H9 (cell line): ENCODE data around the gene PPP1R14C. TPM values are rescaled to one million over a fixed set of nuclear protein-coding genes. Genes with fewer than 3 reads are reported as not detected.

ENCODE experiments used
- DNase-seq: peaks from one replicate; pipeline ENCODE4 v3.0.0-alpha.2; 2017
- H2AFZ ChIP-seq: one replicate; pipeline ENCODE4 v1.6.1; 2013; ENCODE audit warnings: mild to moderate bottlenecking, low read length, control low read depth, moderate library complexity
- H2AK5ac ChIP-seq: 2 replicates; pipeline ENCODE4 v1.6.1; 2013; ENCODE audit warnings: low read length, control low read depth, mixed read lengths; ENCODE audit not compliant: insufficient read length
- H2BK120ac ChIP-seq: one replicate; pipeline ENCODE4 v1.6.1; 2013; ENCODE audit warnings: low read depth, mild to moderate bottlenecking, low read length, control low read depth, inconsistent platforms; ENCODE audit not compliant: poor library complexity, severe bottlenecking
- H2BK12ac ChIP-seq: 2 replicates; pipeline ENCODE4 v1.6.1; 2013; ENCODE audit warnings: low read length, control low read depth, mixed read lengths, low read depth; ENCODE audit not compliant: insufficient read length
- H2BK15ac ChIP-seq: 2 replicates; pipeline ENCODE4 v1.6.1; 2013; ENCODE audit warnings: low read depth, low read length, control low read depth
- H2BK20ac ChIP-seq: one replicate; pipeline ENCODE4 v1.6.1; 2013; ENCODE audit warnings: low read depth, mild to moderate bottlenecking, low read length, control low read depth, inconsistent platforms; ENCODE audit not compliant: poor library complexity, severe bottlenecking
- H2BK5ac ChIP-seq: 2 replicates; pipeline ENCODE4 v1.6.1; 2013; ENCODE audit warnings: low read length, control low read depth, mixed read lengths; ENCODE audit not compliant: insufficient read length
- H3K14ac ChIP-seq: 2 replicates; pipeline ENCODE4 v1.6.1; 2013; ENCODE audit warnings: low read length, control low read depth; ENCODE audit not compliant: insufficient read depth
- H3K18ac ChIP-seq: 2 replicates; pipeline ENCODE4 v1.6.1; 2013; ENCODE audit warnings: low read depth, mild to moderate bottlenecking, mixed read lengths, low read length, control low read depth; ENCODE audit not compliant: insufficient read length
- H3K23ac ChIP-seq: 2 replicates; pipeline ENCODE4 v1.6.1; 2013; ENCODE audit warnings: low read length, control low read depth, mixed read lengths, low read depth; ENCODE audit not compliant: insufficient read length
- H3K23me2 ChIP-seq: 2 replicates; pipeline ENCODE4 v1.6.1; 2013; ENCODE audit warnings: low read depth, mild to moderate bottlenecking, mixed read lengths, low read length, control low read depth; ENCODE audit not compliant: insufficient read length, poor library complexity, severe bottlenecking
- H3K27ac ChIP-seq: 2 replicates; pipeline ENCODE4 v1.5.1; 2013; ENCODE audit warnings: low read length, control low read depth, mixed read lengths, low read depth; ENCODE audit not compliant: insufficient read length
- H3K27me3 ChIP-seq: 2 replicates; pipeline ENCODE4 v1.6.1; 2013; ENCODE audit warnings: low read length, control low read depth, inconsistent platforms; ENCODE audit not compliant: insufficient read depth
- H3K4ac ChIP-seq: 2 replicates; pipeline ENCODE4 v1.6.1; 2013; ENCODE audit warnings: low read depth, mild to moderate bottlenecking, control low read depth, inconsistent platforms, low read length, moderate library complexity
- H3K4me1 ChIP-seq: 2 replicates; pipeline ENCODE4 v1.6.1; 2013; ENCODE audit warnings: low read length, control low read depth, inconsistent platforms; ENCODE audit not compliant: insufficient read depth
- H3K4me2 ChIP-seq: 2 replicates; pipeline ENCODE4 v1.6.1; 2013; ENCODE audit warnings: low read length, control low read depth, mixed read lengths; ENCODE audit not compliant: insufficient read length, insufficient read depth
- H3K56ac ChIP-seq: 2 replicates; pipeline ENCODE4 v1.6.1; 2013; ENCODE audit warnings: low read depth, mild to moderate bottlenecking, mixed read lengths, low read length, control low read depth; ENCODE audit not compliant: insufficient read length
- H3K79me1 ChIP-seq: 2 replicates; pipeline ENCODE4 v1.6.1; 2013; ENCODE audit warnings: low read depth, mild to moderate bottlenecking, moderate library complexity, low read length, control low read depth, inconsistent platforms; ENCODE audit not compliant: insufficient read depth, poor library complexity, severe bottlenecking
- H3K79me2 ChIP-seq: 2 replicates; pipeline ENCODE4 v1.6.1; 2013; ENCODE audit warnings: low read length, control low read depth, inconsistent platforms; ENCODE audit not compliant: insufficient read depth
- H3K9ac ChIP-seq: 2 replicates; pipeline ENCODE4 v1.6.1; 2013; ENCODE audit warnings: low read length, control low read depth, mixed read lengths; ENCODE audit not compliant: insufficient read length; ENCODE audit errors: extremely low read depth
- H3K9me3 ChIP-seq: one replicate; pipeline ENCODE4 v1.6.1; 2013; ENCODE audit warnings: low read depth, low read length, inconsistent platforms; ENCODE audit not compliant: control insufficient read depth
- H3T11ph ChIP-seq: one replicate; pipeline ENCODE4 v1.6.1; 2013; ENCODE audit warnings: mild to moderate bottlenecking, low read length, control low read depth, inconsistent platforms
- H4K20me1 ChIP-seq: one replicate; pipeline ENCODE4 v1.6.1; 2013; ENCODE audit not compliant: control insufficient read depth, insufficient read length, insufficient read depth
- H4K5ac ChIP-seq: 2 replicates; pipeline ENCODE4 v1.6.1; 2013; ENCODE audit warnings: low read depth, mild to moderate bottlenecking, mixed read lengths, low read length, control low read depth; ENCODE audit not compliant: insufficient read length
- H4K8ac ChIP-seq: replicated peaks from 2 replicates; pipeline ENCODE4 v1.6.1; 2013; ENCODE audit warnings: low read length, control low read depth, mixed read lengths, low read depth; ENCODE audit not compliant: insufficient read length
- H4K91ac ChIP-seq: 2 replicates; pipeline ENCODE4 v1.6.1; 2013; ENCODE audit warnings: low read depth, mild to moderate bottlenecking, moderate library complexity, mixed read lengths, low read length, control low read depth; ENCODE audit not compliant: insufficient read length
- H3K27ac Mint-ChIP-seq, 3 experiments: 2 replicates in 2 of 3; 3 replicates in 1 of 3; pipeline ENCODE4 v1.8.0; 2020 to 2021; ENCODE audit warnings: mixed read lengths in 3 of 3, mild to moderate bottlenecking in 1 of 3, moderate library complexity in 1 of 3
- H3K27me3 Mint-ChIP-seq: 2 replicates; pipeline ENCODE4 v1.8.0; 2021; ENCODE audit warnings: low read depth, mild to moderate bottlenecking, moderate library complexity, mixed read lengths
- H3K36me3 Mint-ChIP-seq, 3 experiments: 2 replicates in 2 of 3; 3 replicates in 1 of 3; pipeline ENCODE4 v1.8.0; 2020 to 2021; ENCODE audit warnings: low read depth in 3 of 3, mixed read lengths in 3 of 3; ENCODE audit not compliant: insufficient read depth in 1 of 3
- H3K4me1 Mint-ChIP-seq, 2 experiments: 2 replicates each; pipeline ENCODE4 v1.8.0; 2020; ENCODE audit warnings: mixed read lengths in 2 of 2
- H3K4me3 Mint-ChIP-seq, 2 experiments: 2 replicates in 1 of 2; 3 replicates in 1 of 2; pipeline ENCODE4 v1.8.0; 2020 to 2021; ENCODE audit warnings: mild to moderate bottlenecking in 2 of 2, mixed read lengths in 2 of 2, moderate library complexity in 1 of 2
- H3K9me3 Mint-ChIP-seq, 2 experiments: 2 replicates in 1 of 2; 3 replicates in 1 of 2; pipeline ENCODE4 v1.8.0; 2020; ENCODE audit warnings: mild to moderate bottlenecking in 2 of 2, mixed read lengths in 2 of 2, moderate library complexity in 1 of 2
- CTCF ChIP-seq: fragments of 200-600 bp; sonication (generic); conservative IDR thresholded peaks from 3 replicates; pipeline ENCODE4 v1.8.0; 2021; ENCODE audit warnings: antibody characterized with exemption, mild to moderate bottlenecking
- WGBS: extraction: QIAGEN DNeasy Blood & Tissue Kit; methylation state at CpG from one replicate; pipeline ENCODE4 v1.1.7; 2013; ENCODE audit warnings: missing lambda C conversion rate, low lambda C conversion rate, mixed read lengths; ENCODE audit not compliant: insufficient read length; ENCODE audit errors: extremely low coverage; 5-methylcytosine and 5-hydroxymethylcytosine counted together
- total RNA-seq: library from RNA; stranded (reverse); gene quantifications from 2 replicates; pipeline ENCODE4 v1.2.1, GENCODE V29; 2021

Gene PPP1R14C
- total RNA-seq, 1 experiment from 2014 or later = 0.37 TPM

DNA sequence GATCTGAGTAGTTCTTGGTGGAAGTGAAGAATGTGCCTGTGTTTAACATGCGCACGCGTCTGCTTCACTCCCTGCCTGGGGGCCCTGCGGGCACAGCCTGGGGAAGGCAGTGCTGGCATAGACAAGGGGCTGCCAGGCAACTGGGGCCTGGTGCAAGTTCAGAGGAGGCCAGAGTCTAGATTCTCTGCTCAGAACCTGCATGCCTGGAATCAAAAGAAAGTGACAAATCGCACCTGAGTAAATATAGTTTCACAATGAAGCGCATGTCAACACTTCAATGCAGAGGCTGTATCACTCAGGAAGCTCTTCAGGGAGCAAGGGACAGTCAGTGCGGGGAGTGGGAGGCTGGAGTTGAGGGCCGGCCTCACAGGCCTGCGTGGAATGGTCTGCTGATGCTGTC, 24.2 kb upstream of the PPP1R14C start:
- Histone ChIP-seq H3K4ac (no peak overlapping the region), H3K4me1 (no peaks in the 10 kb centered on the region; the same call in 1 of the 2 replicates), H3T11ph (no peak overlapping the region), H3K14ac (no peak overlapping the region), H3K23me2 (no peaks in the 10 kb centered on the region), H3K27ac (no peak overlapping the region), H3K23ac (no peak overlapping the region), H4K5ac (no peak overlapping the region), H3K79me2 (no peaks in the 10 kb centered on the region), H3K79me1 (no peaks in the 10 kb centered on the region), H3K9me3 (no peaks in the 10 kb centered on the region), H4K91ac (no peak overlapping the region), H2BK5ac (no peak overlapping the region), H2BK15ac (no peak overlapping the region), H3K56ac (no peak overlapping the region), H4K20me1 (no peaks in the 10 kb centered on the region), H2AK5ac (no peak overlapping the region), H2AFZ (no peak overlapping the region), H3K27me3 (no peaks in the 10 kb centered on the region), H2BK12ac (no peak overlapping the region), H3K4me2 (no peak overlapping the region), H2BK120ac (no peak overlapping the region), H2BK20ac (no peak overlapping the region), H3K18ac (no peak overlapping the region), H4K8ac (no peak overlapping the region), H3K9ac (no peak overlapping the region)
- Mint-ChIP-seq H3K9me3 (peaks cover 6 to 7% of the 10 kb centered on the region in 2 experiments; a peak in 4 of 5 replicates), H3K4me3 (no peak overlapping the region), H3K36me3 (peaks cover 0 to 5% (median 2%) of the 10 kb centered on the region in 3 experiments; a peak in 4 of 7 replicates), H3K27me3 (peaks cover 7% of the 10 kb centered on the region), H3K27ac (no peak overlapping the region), H3K4me1 (peaks cover 8 to 9% of the 10 kb centered on the region in 2 experiments)
- no peak for DNase-seq
- no CpG with 5 or more reads among the region's 9 CpGs for WGBS
- no peak for TF ChIP-seq CTCF
